ENCODE data around the gene LMNB1. TPM values are rescaled to one million over a fixed set of nuclear protein-coding genes. Genes with fewer than 3 reads are reported as not detected.

The LMNB1 gene
- total RNA-seq, 1 donor from 2014 or later = 20.9 TPM

DNA sequence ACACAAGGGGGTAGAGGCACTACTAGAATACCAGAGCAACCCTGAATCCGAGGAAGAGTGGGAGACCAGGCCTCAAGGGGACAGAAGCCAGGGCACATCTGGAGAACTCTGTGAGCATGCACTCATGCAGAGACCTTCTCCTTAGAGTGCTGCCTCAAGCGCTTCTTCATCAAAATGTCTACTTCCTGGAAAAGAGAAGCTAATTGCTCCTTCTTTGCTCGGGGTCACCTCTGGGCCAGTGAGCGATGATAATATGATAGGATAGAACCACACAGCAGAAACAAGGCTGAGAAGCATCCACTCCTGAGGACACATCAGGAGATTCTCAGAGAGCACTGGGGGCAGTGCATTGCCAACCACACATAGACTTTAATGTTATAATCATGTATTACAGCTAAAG is 23.7 kb upstream of the LMNB1 start:
- Histone ChIP-seq H3K4me3 (no peak overlapping the region), H3K27me3 (no peaks in the 10 kb centered on the region), H3K27ac (no peak overlapping the region), H3K4me1 (no peaks in the 10 kb centered on the region), H3K9me3 (no peaks in the 10 kb centered on the region), H3K36me3 (no peaks in the 10 kb centered on the region)
- intact Hi-C loops (cut with DNase I) = no loop called here
- no peak for DNase-seq (ENCODE audit: extremely low spot score in 2 of 2)
- TF ChIP-seq POLR2AphosphoS5 (IDR thresholded peaks at IDR 0.05; ENCODE audit: insufficient read depth in 1 of 2, low read depth in 1 of 2) (no peak), CTCF (IDR thresholded peaks at IDR 0.05) (no peak), POLR2A (IDR thresholded peaks at IDR 0.05) (no peak)

GRCh38 chr5:126754609-126755008 is 22.3 kb upstream of the LMNB1 start:
- no peak for DNase-seq (ENCODE audit: extremely low spot score in 2 of 2)
- no peaks in the 10 kb centered on the region for H3K36me3 ChIP-seq
- H3K27me3 ChIP-seq = no peaks in the 10 kb centered on the region
- intact Hi-C loops (cut with DNase I) = no loop called here
- TF ChIP-seq CTCF (IDR thresholded peaks at IDR 0.05) (no peak), POLR2A (IDR thresholded peaks at IDR 0.05) (no peak), POLR2AphosphoS5 (IDR thresholded peaks at IDR 0.05; ENCODE audit: insufficient read depth in 1 of 2, low read depth in 1 of 2) (no peak)
- H3K9me3 ChIP-seq = no peaks in the 10 kb centered on the region
- H3K4me1 ChIP-seq = no peaks in the 10 kb centered on the region
- no peak overlapping the region for H3K27ac ChIP-seq
- no peak overlapping the region for H3K4me3 ChIP-seq

DNA sequence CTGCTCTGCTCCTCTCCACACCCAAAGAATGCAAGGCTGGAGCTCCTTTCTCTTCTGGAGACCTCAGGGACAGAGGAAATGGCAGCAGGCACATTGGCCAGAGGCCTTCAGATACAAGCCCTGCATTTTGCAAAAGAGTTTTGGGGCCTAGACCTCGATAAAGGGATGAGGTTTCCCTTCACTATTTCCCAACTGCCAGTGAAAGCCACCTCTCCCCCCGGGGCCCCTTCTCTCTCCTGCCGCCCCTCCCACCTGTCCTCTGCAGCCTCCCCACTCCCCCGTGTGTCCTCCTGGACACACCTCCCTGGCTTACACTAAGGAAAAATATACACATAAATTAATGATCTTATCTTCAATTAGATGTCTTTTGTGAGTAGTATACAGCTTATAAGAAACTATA is 21.3 kb upstream of the LMNB1 start:
- Histone ChIP-seq H3K4me3 (no peak overlapping the region), H3K36me3 (no peaks in the 10 kb centered on the region), H3K9me3 (no peaks in the 10 kb centered on the region), H3K27ac (no peak overlapping the region), H3K4me1 (no peaks in the 10 kb centered on the region), H3K27me3 (no peaks in the 10 kb centered on the region)
- intact Hi-C loops (cut with DNase I) = no loop called here
- no peak for DNase-seq (ENCODE audit: extremely low spot score in 2 of 2)
- TF ChIP-seq POLR2AphosphoS5 (IDR thresholded peaks at IDR 0.05; ENCODE audit: insufficient read depth in 1 of 2, low read depth in 1 of 2) (no peak), CTCF (IDR thresholded peaks at IDR 0.05) (no peak), POLR2A (IDR thresholded peaks at IDR 0.05) (no peak)

DNA sequence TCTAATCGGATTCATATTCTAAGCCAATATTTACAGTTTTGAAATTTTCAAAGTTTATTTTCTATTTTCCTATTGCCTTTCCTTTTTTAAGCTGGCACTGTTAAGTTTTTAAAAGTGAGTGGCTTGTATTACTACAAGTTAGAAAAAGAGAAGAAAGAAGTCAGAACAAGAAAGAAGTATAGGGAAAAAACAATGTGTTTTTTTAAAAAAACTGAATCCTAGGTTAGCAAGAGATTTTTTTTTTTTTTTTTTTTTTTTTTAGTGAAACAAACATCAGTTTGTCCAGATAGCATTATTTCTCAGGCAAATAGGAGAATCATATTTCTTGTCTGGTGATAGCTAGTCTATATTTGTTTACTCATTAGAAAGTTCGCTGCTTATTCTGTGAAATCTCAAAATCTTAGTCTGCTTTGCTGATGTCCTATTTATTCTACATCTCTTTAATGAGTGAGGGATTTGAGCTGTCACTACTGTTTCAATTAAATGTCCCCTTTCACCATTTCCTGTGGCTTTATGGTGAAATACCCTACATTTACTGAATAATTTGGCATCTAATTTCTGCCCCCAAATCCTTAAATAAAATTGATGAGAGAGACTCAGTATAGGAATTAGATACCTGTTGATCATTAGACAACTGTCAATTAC is 19.1 kb upstream of the LMNB1 start:
- Histone ChIP-seq H3K27ac (no peak overlapping the region), H3K36me3 (no peaks in the 10 kb centered on the region), H3K4me3 (no peak overlapping the region), H3K4me1 (no peaks in the 10 kb centered on the region), H3K9me3 (no peaks in the 10 kb centered on the region), H3K27me3 (no peaks in the 10 kb centered on the region)
- no peak for DNase-seq (ENCODE audit: extremely low spot score in 2 of 2)
- intact Hi-C loops (cut with DNase I) = no loop called here
- TF ChIP-seq POLR2A (IDR thresholded peaks at IDR 0.05) = no peak
- no peak for TF ChIP-seq POLR2AphosphoS5 (IDR thresholded peaks at IDR 0.05; ENCODE audit: insufficient read depth in 1 of 2, low read depth in 1 of 2)
- TF ChIP-seq CTCF (IDR thresholded peaks at IDR 0.05) = no peak

DNA sequence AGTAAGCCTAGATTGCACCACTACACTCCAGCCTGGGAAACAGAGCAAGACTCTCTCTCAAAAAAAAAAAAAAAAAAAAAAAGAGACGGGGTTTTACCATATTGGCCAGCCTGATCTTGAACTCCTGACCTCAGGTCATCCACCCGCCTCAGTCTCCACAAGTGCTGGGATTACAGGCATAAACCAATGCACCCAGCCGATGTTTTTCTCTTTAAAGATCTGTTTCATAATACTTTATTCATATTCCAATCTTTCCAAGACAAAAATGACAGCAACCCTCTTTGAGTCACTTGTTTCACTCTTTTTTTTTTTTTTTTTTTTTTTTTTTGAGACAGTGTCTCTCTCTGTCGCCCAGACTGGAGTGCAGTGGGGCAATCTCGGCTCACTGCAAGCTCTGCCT is 13.6 kb upstream of the LMNB1 start:
- intact Hi-C loops (cut with DNase I) = no loop called here
- Histone ChIP-seq H3K9me3 (no peaks in the 10 kb centered on the region), H3K4me1 (no peaks in the 10 kb centered on the region), H3K36me3 (no peaks in the 10 kb centered on the region), H3K27ac (no peak overlapping the region), H3K27me3 (no peaks in the 10 kb centered on the region), H3K4me3 (no peak overlapping the region)
- no peak for DNase-seq (ENCODE audit: extremely low spot score in 2 of 2)
- no peak for TF ChIP-seq POLR2AphosphoS5 (IDR thresholded peaks at IDR 0.05; ENCODE audit: insufficient read depth in 1 of 2, low read depth in 1 of 2)
- TF ChIP-seq CTCF (IDR thresholded peaks at IDR 0.05) = no peak
- no peak for TF ChIP-seq POLR2A (IDR thresholded peaks at IDR 0.05)
